Karpas-422 (cell line): ENCODE data around the gene CPED1. TPM values are rescaled to one million over a fixed set of nuclear protein-coding genes. Genes with fewer than 3 reads are reported as not detected.
"Not testable (repeated sequence)": the region's sequence is repeated elsewhere in the genome, so short reads cannot be mapped to it uniquely, and the experiment has no call there.

Experiments used
- DNase-seq: peaks from one replicate; pipeline ENCODE4 v3.0.0-alpha.2; 2015
- H2AFZ ChIP-seq: fragments of 200-600 bp; sonication (generic); 2 replicates; pipeline ENCODE4 v1.6.1; 2014; ENCODE audit warnings: antibody characterized with exemption, low read length, mixed read lengths
- H3K27ac ChIP-seq: fragments of 200-600 bp; sonication (generic); 2 replicates; pipeline ENCODE4 v1.5.1; 2014; ENCODE audit warnings: mild to moderate bottlenecking, low read length, moderate library complexity
- H3K27me3 ChIP-seq: fragments of 200-600 bp; sonication (generic); 2 replicates; pipeline ENCODE4 v1.6.1; 2014; ENCODE audit warnings: low read length, mixed read lengths
- H3K36me3 ChIP-seq: fragments of 200-600 bp; sonication (generic); 2 replicates; pipeline ENCODE4 v1.6.1; 2014; ENCODE audit warnings: low read length, mixed read lengths; ENCODE audit not compliant: insufficient read depth
- H3K4me1 ChIP-seq: fragments of 200-600 bp; sonication (generic); 2 replicates; pipeline ENCODE4 v1.6.1; 2014; ENCODE audit warnings: mild to moderate bottlenecking, low read length, mixed read lengths
- H3K4me2 ChIP-seq: fragments of 200-600 bp; sonication (generic); 2 replicates; pipeline ENCODE4 v1.6.1; 2014; ENCODE audit warnings: low read length, low read depth, mild to moderate bottlenecking; ENCODE audit not compliant: poor library complexity, severe bottlenecking
- H3K4me3 ChIP-seq: fragments of 200-600 bp; sonication (generic); 2 replicates; pipeline ENCODE4 v1.5.1; 2014; ENCODE audit warnings: mild to moderate bottlenecking, antibody characterized with exemption, low read length, mixed read lengths
- H3K79me2 ChIP-seq: fragments of 200-600 bp; sonication (generic); 2 replicates; pipeline ENCODE4 v1.6.1; 2014; ENCODE audit warnings: mild to moderate bottlenecking, low read length, mixed read lengths
- H3K9ac ChIP-seq: fragments of 200-600 bp; sonication (generic); 2 replicates; pipeline ENCODE4 v1.6.0; 2014; ENCODE audit warnings: low read length
- H3K9me2 ChIP-seq: fragments of 200-600 bp; sonication (generic), shearing (Covaris generic); replicated peaks from 2 replicates; pipeline ENCODE4 v1.6.0; 2014; ENCODE audit warnings: mild to moderate bottlenecking, low read length, moderate library complexity; ENCODE audit not compliant: insufficient read depth
- H3K9me3 ChIP-seq: fragments of 300-700, 200-600 bp; sonication (generic); 2 replicates; pipeline ENCODE4 v1.6.1; 2014; ENCODE audit warnings: low read length, mixed read lengths
- H4K20me1 ChIP-seq: fragments of 200-600 bp; sonication (generic); 2 replicates; pipeline ENCODE4 v1.6.1; 2014; ENCODE audit warnings: mild to moderate bottlenecking, antibody characterized with exemption, low read length, low read depth; ENCODE audit not compliant: insufficient read depth
- total RNA-seq: library from RNA; depleted of rRNA; stranded (reverse); fragments of >200 nt; shearing (Covaris generic); gene quantifications from 2 replicates; pipeline ENCODE4 v1.2.3, GENCODE V29; 2014; ENCODE audit warnings: low replicate concordance

The CPED1 gene
- total RNA-seq, 1 experiment from 2014 or later: 0.04 TPM

- no peaks in the 10 kb centered on the region for H4K20me1 ChIP-seq
- H3K36me3 ChIP-seq: no peaks in the 10 kb centered on the region
- H3K79me2 ChIP-seq: no peaks in the 10 kb centered on the region
- no peak overlapping the region for H3K4me2 ChIP-seq
- no peak overlapping the region for H3K9ac ChIP-seq
- no peaks in the 10 kb centered on the region for H3K4me1 ChIP-seq
- no peak overlapping the region for H3K27ac ChIP-seq
- no peaks in the 10 kb centered on the region for H3K27me3 ChIP-seq
- H3K9me2 ChIP-seq: no peaks in the 10 kb centered on the region
- H3K4me3 ChIP-seq: no peak overlapping the region
- H2AFZ ChIP-seq: no peak overlapping the region
- no peaks in the 10 kb centered on the region for H3K9me3 ChIP-seq
- no peak for DNase-seq
Measured at GRCh38 chr7:121073463-121074099, 85.1 kb downstream of the CPED1 start.

- H2AFZ ChIP-seq, H3K9ac ChIP-seq, H4K20me1 ChIP-seq, H3K4me1 ChIP-seq, H3K79me2 ChIP-seq, H3K9me2 ChIP-seq, H3K4me2 ChIP-seq, H3K27ac ChIP-seq, H3K27me3 ChIP-seq, H3K4me3 ChIP-seq, H3K36me3 ChIP-seq, DNase-seq, H3K9me3 ChIP-seq: not testable (repeated sequence)
Measured at GRCh38 chr7:121075424-121075841, 86.9 kb downstream of the CPED1 start.

- Histone ChIP-seq H3K9me3 (no peaks in the 10 kb centered on the region), H3K4me1 (no peaks in the 10 kb centered on the region), H3K79me2 (no peaks in the 10 kb centered on the region), H3K36me3 (no peaks in the 10 kb centered on the region), H4K20me1 (no peaks in the 10 kb centered on the region), H3K4me3 (no peak overlapping the region), H3K4me2 (no peak overlapping the region), H3K9ac (no peak overlapping the region), H3K27me3 (no peaks in the 10 kb centered on the region), H2AFZ (no peak overlapping the region), H3K27ac (no peak overlapping the region), H3K9me2 (no peaks in the 10 kb centered on the region)
- no peak for DNase-seq
Measured at GRCh38 chr7:121075952-121076349, 87.4 kb downstream of the CPED1 start.

GRCh38 chr7:121076350-121077164, 88.0 kb downstream of the CPED1 start:
- no peaks in the 10 kb centered on the region for H3K9me3 ChIP-seq
- H3K79me2 ChIP-seq: no peaks in the 10 kb centered on the region
- no peak for DNase-seq
- no peak overlapping the region for H2AFZ ChIP-seq
- H3K9me2 ChIP-seq: no peaks in the 10 kb centered on the region
- no peaks in the 10 kb centered on the region for H3K27me3 ChIP-seq
- H3K27ac ChIP-seq: no peak overlapping the region
- H3K4me3 ChIP-seq: no peak overlapping the region
- H3K9ac ChIP-seq: no peak overlapping the region
- H3K4me1 ChIP-seq: no peaks in the 10 kb centered on the region
- no peak overlapping the region for H3K4me2 ChIP-seq
- H3K36me3 ChIP-seq: no peaks in the 10 kb centered on the region
- no peaks in the 10 kb centered on the region for H4K20me1 ChIP-seq

- Histone ChIP-seq H3K4me1 (no peaks in the 10 kb centered on the region), H3K4me2 (no peak overlapping the region), H3K27me3 (no peaks in the 10 kb centered on the region), H3K4me3 (no peak overlapping the region), H3K36me3 (no peaks in the 10 kb centered on the region), H3K9ac (no peak overlapping the region), H2AFZ (no peak overlapping the region), H4K20me1 (no peaks in the 10 kb centered on the region), H3K27ac (no peak overlapping the region), H3K79me2 (no peaks in the 10 kb centered on the region), H3K9me2 (no peaks in the 10 kb centered on the region), H3K9me3 (no peaks in the 10 kb centered on the region)
- DNase-seq: no peak
Measured at GRCh38 chr7:121077165-121077630, 88.7 kb downstream of the CPED1 start.

- Histone ChIP-seq H3K27ac (no peak overlapping the region), H3K36me3 (no peaks in the 10 kb centered on the region), H3K9ac (no peak overlapping the region), H3K9me2 (no peaks in the 10 kb centered on the region), H2AFZ (no peak overlapping the region), H3K9me3 (no peaks in the 10 kb centered on the region), H3K27me3 (no peaks in the 10 kb centered on the region), H3K4me1 (no peaks in the 10 kb centered on the region), H4K20me1 (no peaks in the 10 kb centered on the region), H3K4me3 (no peak overlapping the region), H3K79me2 (no peaks in the 10 kb centered on the region), H3K4me2 (no peak overlapping the region)
- no peak for DNase-seq
Measured at GRCh38 chr7:121078701-121079227, 90.3 kb downstream of the CPED1 start.

- no peaks in the 10 kb centered on the region for H3K9me3 ChIP-seq
- H3K27ac ChIP-seq: no peak overlapping the region
- no peaks in the 10 kb centered on the region for H3K9me2 ChIP-seq
- H2AFZ ChIP-seq: no peak overlapping the region
- no peaks in the 10 kb centered on the region for H3K4me1 ChIP-seq
- H4K20me1 ChIP-seq: no peaks in the 10 kb centered on the region
- no peak overlapping the region for H3K4me3 ChIP-seq
- no peaks in the 10 kb centered on the region for H3K36me3 ChIP-seq
- H3K4me2 ChIP-seq: no peak overlapping the region
- H3K27me3 ChIP-seq: no peaks in the 10 kb centered on the region
- no peaks in the 10 kb centered on the region for H3K79me2 ChIP-seq
- H3K9ac ChIP-seq: no peak overlapping the region
- no peak for DNase-seq
Measured at GRCh38 chr7:121079425-121080169, 91.1 kb downstream of the CPED1 start.
